GM23248 (cell line): ENCODE measurements around the gene SH3RF1.

Source experiments
- EZH2 ChIP-seq: fragments of 200-600 bp; sonication (generic); IDR thresholded peaks from 2 replicates; pipeline ENCODE4 v1.6.1; 2018; ENCODE audit warnings: antibody characterized with exemption, mild to moderate bottlenecking; ENCODE audit not compliant: insufficient read depth, poor library complexity, severe bottlenecking
- EZH2phosphoT487 ChIP-seq: fragments of 200-600 bp; sonication (generic); IDR thresholded peaks from 2 replicates; pipeline ENCODE4 v1.6.1; 2018; ENCODE audit warnings: antibody characterized with exemption, moderate library complexity, mild to moderate bottlenecking, low read depth; ENCODE audit not compliant: insufficient read depth

- TF ChIP-seq EZH2phosphoT487 (no peak), EZH2 (no peak)
Measured at GRCh38 chr4:169286562-169287301, 16.0 kb upstream of the SH3RF1 start.
